ENCODE data around the gene RASL10A.

DNA sequence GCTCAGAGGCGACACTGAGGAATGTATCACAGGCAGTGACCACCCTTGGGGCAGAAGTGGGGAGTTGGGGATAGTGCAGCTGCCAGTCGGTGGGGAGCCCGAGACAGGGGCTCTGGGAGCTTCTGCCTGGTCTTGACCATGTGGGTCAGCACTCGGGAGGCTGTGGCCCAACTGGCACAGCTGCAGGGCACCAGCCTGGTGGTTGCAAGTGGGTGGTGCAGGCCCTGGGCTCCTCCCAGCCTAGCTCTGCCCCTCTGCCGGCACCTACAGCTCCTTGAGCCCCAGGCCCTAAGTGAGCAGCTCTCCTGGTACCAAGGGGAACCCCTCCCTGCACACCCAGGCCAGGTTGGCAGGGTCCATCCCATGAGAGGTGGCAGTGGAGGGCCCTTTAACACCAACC, 12.6 kb upstream of the RASL10A start:
- TF ChIP-seq, protein P1, sequence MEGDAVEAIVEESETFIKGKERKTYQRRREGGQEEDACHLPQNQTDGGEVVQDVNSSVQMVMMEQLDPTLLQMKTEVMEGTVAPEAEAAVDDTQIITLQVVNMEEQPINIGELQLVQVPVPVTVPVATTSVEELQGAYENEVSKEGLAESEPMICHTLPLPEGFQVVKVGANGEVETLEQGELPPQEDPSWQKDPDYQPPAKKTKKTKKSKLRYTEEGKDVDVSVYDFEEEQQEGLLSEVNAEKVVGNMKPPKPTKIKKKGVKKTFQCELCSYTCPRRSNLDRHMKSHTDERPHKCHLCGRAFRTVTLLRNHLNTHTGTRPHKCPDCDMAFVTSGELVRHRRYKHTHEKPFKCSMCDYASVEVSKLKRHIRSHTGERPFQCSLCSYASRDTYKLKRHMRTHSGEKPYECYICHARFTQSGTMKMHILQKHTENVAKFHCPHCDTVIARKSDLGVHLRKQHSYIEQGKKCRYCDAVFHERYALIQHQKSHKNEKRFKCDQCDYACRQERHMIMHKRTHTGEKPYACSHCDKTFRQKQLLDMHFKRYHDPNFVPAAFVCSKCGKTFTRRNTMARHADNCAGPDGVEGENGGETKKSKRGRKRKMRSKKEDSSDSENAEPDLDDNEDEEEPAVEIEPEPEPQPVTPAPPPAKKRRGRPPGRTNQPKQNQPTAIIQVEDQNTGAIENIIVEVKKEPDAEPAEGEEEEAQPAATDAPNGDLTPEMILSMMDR (IDR thresholded peaks at IDR 0.05 in 8 of 11, conservative IDR thresholded peaks at IDR 0.05 in 3 of 11) = no peak
- peak in 1 of 3 donors; percentile 44 for TF ChIP-seq POLR2AphosphoS5 (IDR thresholded peaks at IDR 0.05)

All from spleen (tissue), 7 donors.